Neural cell (in vitro differentiated cells): Measurements from ENCODE around the gene PLSCR4. TPM values are rescaled to one million over a fixed set of nuclear protein-coding genes. Genes with fewer than 3 reads are reported as not detected.

ENCODE experiments used
- H2AFZ ChIP-seq: fragments of 200-600, 300-800 bp; sonication (generic), shearing (Covaris generic); 2 replicates; pipeline ENCODE4 v1.6.0; 2014; ENCODE audit warnings: low read depth, mild to moderate bottlenecking, antibody characterized with exemption, low read length, moderate library complexity
- H3F3A ChIP-seq: fragments of 200-600 bp; shearing (Covaris generic); 2 replicates; pipeline ENCODE4 v1.6.1; 2016; ENCODE audit warnings: mild to moderate bottlenecking, moderate library complexity, mixed read lengths, antibody characterized with exemption, low read length; ENCODE audit not compliant: insufficient read depth, poor library complexity, severe bottlenecking
- H3K27ac ChIP-seq: fragments of 200-600, 300-800 bp; sonication (generic), shearing (Covaris generic); 2 replicates; pipeline ENCODE4 v1.5.1; 2014; ENCODE audit warnings: mild to moderate bottlenecking, low read length, moderate library complexity
- H3K27me3 ChIP-seq: fragments of 300-800, 200-600 bp; sonication (generic), shearing (Covaris generic); 2 replicates; pipeline ENCODE4 v1.6.0; 2014; ENCODE audit warnings: mild to moderate bottlenecking, low read depth, low read length, moderate library complexity; ENCODE audit not compliant: insufficient read depth
- H3K36me3 ChIP-seq: fragments of 300-800, 200-600 bp; sonication (generic), shearing (Covaris generic); 2 replicates; pipeline ENCODE4 v1.5.1; 2014; ENCODE audit warnings: mild to moderate bottlenecking, antibody characterized with exemption, low read length, moderate library complexity; ENCODE audit not compliant: insufficient read depth
- H3K4me2 ChIP-seq: fragments of 300-800, 200-600 bp; sonication (generic), shearing (Covaris generic); 2 replicates; pipeline ENCODE4 v1.6.0; 2014; ENCODE audit warnings: mild to moderate bottlenecking, low read length
- H3K4me3 ChIP-seq: fragments of 300-800, 200-600 bp; sonication (generic), shearing (Covaris generic); 2 replicates; pipeline ENCODE4 v1.5.1; 2014; ENCODE audit warnings: mild to moderate bottlenecking, low read length, moderate library complexity
- H3K79me2 ChIP-seq: fragments of 200-600 bp; shearing (Covaris generic); replicated peaks from 2 replicates; pipeline ENCODE4 v1.6.0; 2014; ENCODE audit warnings: mild to moderate bottlenecking, low read length, moderate library complexity; ENCODE audit not compliant: insufficient read depth
- H3K9ac ChIP-seq: fragments of 300-800, 200-600 bp; sonication (generic), shearing (Covaris generic); 2 replicates; pipeline ENCODE4 v1.6.1; 2016; ENCODE audit warnings: mild to moderate bottlenecking, low read length, mixed read lengths
- H3K9me2 ChIP-seq: fragments of 200-600 bp; shearing (Covaris generic); 2 replicates; pipeline ENCODE4 v1.6.1; 2016; ENCODE audit warnings: mild to moderate bottlenecking, low read length, mixed read lengths; ENCODE audit not compliant: insufficient read depth
- H3K9me3 ChIP-seq: fragments of 200-600, 300-800 bp; sonication (generic), shearing (Covaris generic); 2 replicates; pipeline ENCODE4 v1.6.1; 2016; ENCODE audit warnings: mild to moderate bottlenecking, mixed run types, low read length, moderate library complexity, mixed read lengths
- H4K20me1 ChIP-seq: fragments of 200-600 bp; shearing (Covaris generic); 2 replicates; pipeline ENCODE4 v1.6.1; 2016; ENCODE audit warnings: mild to moderate bottlenecking, mixed run types; ENCODE audit not compliant: insufficient read depth
- CTCF ChIP-seq: fragments of 450-650 bp; IDR thresholded peaks from 2 replicates; pipeline ENCODE4 v1.5.1; 2014; ENCODE audit warnings: antibody characterized with exemption, mild to moderate bottlenecking, moderate library complexity; ENCODE audit not compliant: poor library complexity, severe bottlenecking
- EP300 ChIP-seq: fragments of 450-650 bp; conservative IDR thresholded peaks from 2 replicates; pipeline ENCODE4 v1.6.1; 2014; ENCODE audit warnings: antibody characterized with exemption, mild to moderate bottlenecking, moderate library complexity; ENCODE audit not compliant: poor library complexity, severe bottlenecking
- EZH2 ChIP-seq: fragments of 200-600, 300-800 bp; shearing (Covaris generic), sonication (generic); IDR thresholded peaks from 2 replicates; pipeline ENCODE4 v1.6.1; 2014; ENCODE audit warnings: antibody characterized with exemption, low read length, borderline replicate concordance, mild to moderate bottlenecking; ENCODE audit not compliant: insufficient read depth, poor library complexity, severe bottlenecking
- MXI1 ChIP-seq: fragments of 450-650 bp; conservative IDR thresholded peaks from 2 replicates; pipeline ENCODE4 v1.6.1; 2014; ENCODE audit warnings: antibody characterized with exemption, mild to moderate bottlenecking; ENCODE audit not compliant: poor library complexity, severe bottlenecking
- POLR2AphosphoS5 ChIP-seq: IDR thresholded peaks from 2 replicates; pipeline ENCODE4 v1.6.1; 2012
- RAD21 ChIP-seq: fragments of 450-650 bp; conservative IDR thresholded peaks from 2 replicates; pipeline ENCODE4 v1.6.1; 2014; ENCODE audit warnings: antibody characterized with exemption, mild to moderate bottlenecking, moderate library complexity
- REST ChIP-seq: IDR thresholded peaks from 2 replicates; pipeline ENCODE4 v1.6.1; 2012; ENCODE audit warnings: borderline replicate concordance
- SMC3 ChIP-seq: fragments of 450-650 bp; conservative IDR thresholded peaks from 2 replicates; pipeline ENCODE4 v1.6.1; 2014; ENCODE audit warnings: antibody characterized with exemption, mild to moderate bottlenecking, moderate library complexity; ENCODE audit not compliant: poor library complexity
- TAF1 ChIP-seq: IDR thresholded peaks from 2 replicates; pipeline ENCODE4 v1.6.1; 2012; ENCODE audit warnings: low read depth
- polyA plus RNA-seq: library from polyadenylated mRNA; depleted of rRNA; stranded (reverse); fragments of >200 nt; gene quantifications from 2 replicates; pipeline ENCODE4 v1.2.3, GENCODE V29; 2014

The PLSCR4 gene
- polyA plus RNA-seq, 1 donor from 2014 or later = not detected

DNA sequence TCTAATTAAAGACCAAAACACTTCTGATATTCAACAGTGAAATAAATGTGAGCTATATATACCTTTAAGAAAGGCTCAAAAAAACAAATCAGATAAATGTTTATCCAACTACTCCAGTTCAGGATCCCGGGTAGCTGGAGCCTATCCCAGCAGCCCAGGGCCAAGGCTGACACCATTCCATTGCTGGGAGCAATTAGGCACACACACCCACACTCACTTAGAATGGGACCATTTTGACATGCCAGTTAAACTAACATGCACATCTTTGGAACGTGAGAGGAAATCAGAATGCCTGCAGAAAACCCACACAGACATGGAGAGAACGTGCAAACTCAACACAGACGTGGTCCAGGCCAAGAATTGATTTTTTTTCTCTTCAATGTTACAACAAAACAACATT is 30.0 kb upstream of the PLSCR4 start:
- Histone ChIP-seq H3K27ac (no peak overlapping the region), H4K20me1 (no peaks in the 10 kb centered on the region), H3K4me2 (no peak overlapping the region), H2AFZ (no peak overlapping the region), H3K4me3 (no peak overlapping the region), H3K79me2 (no peaks in the 10 kb centered on the region), H3K9me2 (no peaks in the 10 kb centered on the region), H3K27me3 (no peaks in the 10 kb centered on the region), H3K9me3 (no peaks in the 10 kb centered on the region), H3K36me3 (no peaks in the 10 kb centered on the region), H3F3A (no peaks in the 10 kb centered on the region), H3K9ac (no peak overlapping the region)
- TF ChIP-seq POLR2AphosphoS5 (no peak), CTCF (no peak), EP300 (no peak), MXI1 (no peak), RAD21 (no peak), TAF1 (no peak), REST (no peak), SMC3 (no peak), EZH2 (no peak)

DNA sequence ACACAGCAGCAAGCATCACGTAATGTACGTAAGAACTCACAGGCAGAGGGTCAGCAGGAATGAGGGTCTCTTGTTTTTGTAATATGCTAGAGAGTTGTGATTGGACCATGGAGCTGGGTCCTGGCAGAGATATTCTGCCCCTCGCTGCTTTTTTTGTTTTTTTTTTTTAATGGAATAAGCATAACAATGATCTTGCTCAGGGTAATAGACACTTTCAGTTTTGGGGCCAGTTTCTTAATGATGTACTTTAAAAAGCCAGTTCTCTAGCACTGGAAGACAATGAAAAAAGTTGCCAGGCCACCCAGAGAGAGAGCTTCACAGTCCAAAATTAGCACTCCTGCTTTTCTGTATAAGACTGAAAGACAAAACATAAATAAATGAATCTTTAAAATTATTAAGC is 29.0 kb upstream of the PLSCR4 start:
- Histone ChIP-seq H3F3A (no peaks in the 10 kb centered on the region), H3K27me3 (no peaks in the 10 kb centered on the region), H3K4me2 (no peak overlapping the region), H4K20me1 (no peaks in the 10 kb centered on the region), H3K79me2 (no peaks in the 10 kb centered on the region), H3K4me3 (no peak overlapping the region), H3K9ac (no peak overlapping the region), H3K9me3 (no peaks in the 10 kb centered on the region), H3K27ac (no peak overlapping the region), H3K36me3 (no peaks in the 10 kb centered on the region), H2AFZ (no peak overlapping the region), H3K9me2 (no peaks in the 10 kb centered on the region)
- no peak for TF ChIP-seq SMC3
- no peak for TF ChIP-seq RAD21
- TF ChIP-seq EZH2 = no peak
- TF ChIP-seq CTCF = no peak
- TF ChIP-seq REST = no peak
- TF ChIP-seq MXI1 = no peak
- no peak for TF ChIP-seq TAF1
- no peak for TF ChIP-seq POLR2AphosphoS5
- TF ChIP-seq EP300 = no peak
